HepG2 (cell line): Measurements from ENCODE around the gene NUDT3. TPM values are rescaled to one million over a fixed set of nuclear protein-coding genes. Genes with fewer than 3 reads are reported as not detected.
A peak's percentile ranks its signal among the peaks of the same experiment; 100 is the strongest.

Source experiments
- CBX2 ChIP-seq, 2 experiments: fragments of 200-600 bp in 1 of 2; sonication (generic); formaldehyde crosslinking in 1 of 2; IDR thresholded peaks; 2 replicates each; pipeline versions ENCODE4 v1.7.0 to v1.8.1; 2018 to 2022; ENCODE audit warnings: low read depth in 2 of 2, low read length in 1 of 2, mild to moderate bottlenecking in 1 of 2, missing genetic modification reagents in 1 of 2
- CCDC6 ChIP-seq: sonication (generic); formaldehyde crosslinking; IDR thresholded peaks from 2 replicates; pipeline ENCODE4 v1.8.1; 2022; ENCODE audit warnings: mild to moderate bottlenecking, missing genetic modification reagents, moderate library complexity
- CENPX ChIP-seq: sonication (generic); formaldehyde crosslinking; IDR thresholded peaks from 2 replicates; pipeline ENCODE4 v1.9.0; 2021; ENCODE audit warnings: mild to moderate bottlenecking, missing genetic modification reagents, moderate library complexity
- CREBL2 ChIP-seq: sonication (generic); formaldehyde crosslinking; IDR thresholded peaks from 2 replicates; pipeline ENCODE4 v1.8.1; 2023; ENCODE audit warnings: missing genetic modification reagents, mild to moderate bottlenecking, borderline replicate concordance
- EP300 ChIP-seq, 3 experiments: sonication (generic) in 1 of 3; formaldehyde crosslinking in 1 of 3; IDR thresholded peaks; 2 replicates each; pipeline versions ENCODE4 v1.5.1 to v1.6.1; 2011 to 2020; ENCODE audit warnings: low read depth in 2 of 3, low read length in 2 of 3, borderline replicate concordance in 1 of 3, improper control_type of control experiment in 1 of 3, mild to moderate bottlenecking in 1 of 3, missing genetic modification reagents in 1 of 3, moderate library complexity in 1 of 3
- GRHL1 ChIP-seq: sonication (generic); formaldehyde crosslinking; conservative IDR thresholded peaks from 2 replicates; pipeline ENCODE4 v1.8.0; 2022; ENCODE audit warnings: missing genetic modification reagents
- HMG20A ChIP-seq: IDR thresholded peaks from 2 replicates; pipeline ENCODE4 v1.6.1; 2016; ENCODE audit warnings: borderline replicate concordance
- HOXA5 ChIP-seq: sonication (generic); formaldehyde crosslinking; IDR thresholded peaks from 2 replicates; pipeline ENCODE4 v1.4.0; 2020; ENCODE audit warnings: missing genetic modification reagents
- LCORL ChIP-seq, 2 experiments: fragments of 450-650 bp in 1 of 2; sonication (generic) in 1 of 2; formaldehyde crosslinking in 1 of 2; IDR thresholded peaks; 2 replicates each; pipeline versions ENCODE4 v1.5.0 to v1.6.1; 2017 to 2020; ENCODE audit warnings: antibody characterized with exemption in 1 of 2, missing genetic modification reagents in 1 of 2
- MED8 ChIP-seq: sonication (generic); formaldehyde crosslinking; IDR thresholded peaks from 2 replicates; pipeline ENCODE4 v1.8.1; 2023; ENCODE audit warnings: mild to moderate bottlenecking, missing genetic modification reagents; ENCODE audit not compliant: insufficient replicate concordance
- MZF1 ChIP-seq: sonication (generic); formaldehyde crosslinking; IDR thresholded peaks from 2 replicates; pipeline ENCODE4 v1.8.1; 2023; ENCODE audit warnings: mild to moderate bottlenecking, missing genetic modification reagents, borderline replicate concordance
- PAF1 ChIP-seq: IDR thresholded peaks from 2 replicates; pipeline ENCODE4 v1.6.1; 2016; ENCODE audit warnings: missing genetic modification reagents, missing compliant biosample characterization
- PBX3 ChIP-seq: sonication (generic); formaldehyde crosslinking; IDR thresholded peaks from 2 replicates; pipeline ENCODE4 v1.8.1; 2023; ENCODE audit warnings: missing genetic modification reagents, inconsistent platforms, borderline replicate concordance
- RXRB ChIP-seq: IDR thresholded peaks from 2 replicates; pipeline ENCODE4 v1.6.1; 2016; ENCODE audit warnings: borderline replicate concordance, missing genetic modification reagents, missing compliant biosample characterization
- SALL1 ChIP-seq: sonication (generic); formaldehyde crosslinking; IDR thresholded peaks from 2 replicates; pipeline ENCODE4 v1.8.0; 2022; ENCODE audit warnings: mild to moderate bottlenecking, missing genetic modification reagents
- SMAD9 ChIP-seq: sonication (generic); formaldehyde crosslinking; IDR thresholded peaks from 2 replicates; pipeline ENCODE4 v1.5.1; 2020; ENCODE audit warnings: mild to moderate bottlenecking, missing genetic modification reagents
- SMARCC2 ChIP-seq: fragments of 450-650 bp; IDR thresholded peaks from 2 replicates; pipeline ENCODE4 v1.6.1; 2017; ENCODE audit warnings: antibody characterized with exemption, mild to moderate bottlenecking
- ZFP41 ChIP-seq: sonication (generic); formaldehyde crosslinking; IDR thresholded peaks from 2 replicates; pipeline ENCODE4 v1.4.0; 2020; ENCODE audit warnings: mild to moderate bottlenecking, missing genetic modification reagents, borderline replicate concordance
- ZFP62 ChIP-seq: sonication (generic); formaldehyde crosslinking; IDR thresholded peaks from 2 replicates; pipeline ENCODE4 v1.4.0; 2020; ENCODE audit warnings: missing genetic modification reagents
- ZNF207 ChIP-seq: fragments of 450-650 bp; IDR thresholded peaks from 2 replicates; pipeline ENCODE4 v1.6.1; 2016; ENCODE audit warnings: antibody characterized with exemption, borderline replicate concordance
- ZNF326 ChIP-seq: sonication (generic); formaldehyde crosslinking; IDR thresholded peaks from 2 replicates; pipeline ENCODE4 v1.4.0; 2020; ENCODE audit warnings: missing genetic modification reagents, borderline replicate concordance
- ZNF343 ChIP-seq: sonication (generic); formaldehyde crosslinking; IDR thresholded peaks from 2 replicates; pipeline ENCODE4 v1.4.0; 2020; ENCODE audit warnings: mild to moderate bottlenecking, missing genetic modification reagents
- ZNF512 ChIP-seq: sonication (generic); formaldehyde crosslinking; IDR thresholded peaks from 2 replicates; pipeline ENCODE4 v1.4.0; 2020; ENCODE audit warnings: mild to moderate bottlenecking, missing genetic modification reagents
- ZNF543 ChIP-seq: sonication (generic); formaldehyde crosslinking; IDR thresholded peaks from 2 replicates; pipeline ENCODE4 v1.4.0; 2020; ENCODE audit warnings: mild to moderate bottlenecking, missing genetic modification reagents
- ZNF766 ChIP-seq: sonication (generic); formaldehyde crosslinking; IDR thresholded peaks from 2 replicates; pipeline ENCODE4 v1.5.0; 2020; ENCODE audit warnings: missing genetic modification reagents, borderline replicate concordance
- polyA plus RNA-seq, 8 experiments: library from polyadenylated mRNA; depleted of rRNA in 3 of 8; stranded (reverse) in 7 of 8; unstranded in 1 of 8; fragments of >200 nt; fragmentation: Illumina TruSeq in 4 of 8; extraction: Trizol in 4 of 8; gene quantifications; 2 replicates each; pipeline versions ENCODE4 v1.2.1 to v1.2.3, GENCODE V29; 2011 to 2016; ENCODE audit warnings: low read depth in 4 of 8, missing spikeins in 1 of 8, mixed read lengths in 1 of 8; ENCODE audit not compliant: insufficient read depth in 1 of 8
- total RNA-seq, 5 experiments: library from RNA; depleted of rRNA; stranded (reverse); fragments of >200 nt; fragmentation: Illumina TruSeq; extraction: Trizol; gene quantifications; 2 replicates each; pipeline ENCODE4 v1.2.3, GENCODE V29; 2016; ENCODE audit warnings: low read depth in 1 of 5

Gene NUDT3
- total and polyA plus RNA-seq, 2 of the 13 experiments (the other 11 are each of a cell fraction or from before 2014, with no cell fraction given): 20.2 to 20.6 TPM

DNA sequence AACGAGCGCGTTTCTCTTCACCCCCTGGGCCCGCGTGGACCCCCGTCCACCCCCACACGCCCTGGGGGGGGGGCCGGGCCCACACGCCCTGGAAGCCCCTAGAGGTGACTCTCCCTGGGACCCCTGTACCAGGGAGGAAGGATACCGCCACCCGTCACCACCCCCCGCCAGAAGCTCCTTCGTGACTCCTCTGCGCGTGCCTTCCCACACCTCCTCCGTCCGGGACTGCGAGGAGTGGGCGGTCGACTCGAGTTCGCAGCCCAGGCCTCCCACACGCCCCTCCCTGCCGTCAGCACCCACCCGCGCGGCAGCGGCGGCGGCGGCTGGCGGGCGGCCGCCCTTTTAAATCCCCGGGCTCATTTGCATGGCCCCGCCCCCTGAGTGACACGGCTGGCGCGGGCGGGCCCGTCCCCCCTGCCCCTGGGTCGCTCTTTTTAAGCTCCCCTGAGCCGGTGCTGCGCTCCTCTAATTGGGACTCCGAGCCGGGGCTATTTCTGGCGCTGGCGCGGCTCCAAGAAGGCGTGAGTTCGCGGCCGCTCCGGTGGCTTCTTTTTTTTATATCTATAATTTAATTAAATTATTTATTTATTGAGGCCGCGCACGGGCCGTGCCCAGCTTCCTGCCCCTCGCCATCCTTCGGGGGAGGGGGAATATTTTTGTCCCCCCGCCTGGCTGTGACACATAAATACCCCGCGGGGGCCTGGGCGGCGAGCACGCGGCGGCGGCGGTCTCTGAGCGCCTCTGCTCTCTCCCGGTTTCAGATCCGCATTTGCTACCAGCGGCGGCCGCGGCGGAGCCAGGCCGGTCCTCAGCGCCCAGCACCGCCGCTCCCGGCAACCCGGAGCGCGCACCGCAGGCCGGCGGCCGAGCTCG, 155.8 kb downstream of the NUDT3 start, which contains the start of gene HMGA1 (continued):
- TF ChIP-seq GRHL1 (CRISPR knock-in tag) (no peak), MED8 (CRISPR knock-in tag) (no peak), LCORL (IDR thresholded peaks at IDR 0.05) (no peak), LCORL (CRISPR knock-in tag; IDR thresholded peaks at IDR 0.05) (peak; percentile 78), SALL1 (no peak), HOXA5 (CRISPR knock-in tag) (peak; percentile 46; the same call in 1 of the 2 replicates), HMG20A (CRISPR knock-in tag) (no peak), SMARCC2 (no peak), ZNF326 (CRISPR knock-in tag) (no peak), MZF1 (CRISPR knock-in tag) (no peak), CBX2 (IDR thresholded peaks at IDR 0.05; ENCODE audit: low read depth, low read length) (no peak), CBX2 (CRISPR knock-in tag; IDR thresholded peaks at IDR 0.05; ENCODE audit: low read depth) (no peak), RXRB (0 out of 2 replicates have a peak, but pooled peaks have one; percentile 30), ZFP62 (CRISPR knock-in tag) (no peak), ZFP41 (no peak), PAF1 (no peak), ZNF543 (CRISPR knock-in tag) (no peak), EP300 (IDR thresholded peaks at IDR 0.05; ENCODE audit: low read depth in 2 of 2, low read length in 2 of 2) (no peak), EP300 (CRISPR knock-in tag; IDR thresholded peaks at IDR 0.05; ENCODE audit: borderline replicate concordance) (no peak), CENPX (CRISPR knock-in tag) (no peak), PBX3 (no peak), ZNF766 (no peak; the same call in 1 of the 2 replicates), ZNF512 (no peak), SMAD9 (no peak), ZNF207 (no peak), CCDC6 (CRISPR knock-in tag) (no peak), CREBL2 (CRISPR knock-in tag) (no peak), ZNF343 (CRISPR knock-in tag) (no peak)
